ENCODE measurements around the gene B3GNT8. TPM values are rescaled to one million over a fixed set of nuclear protein-coding genes. Genes with fewer than 3 reads are reported as not detected.

Gene B3GNT8
- total and polyA plus RNA-seq, 4 donors = 0.14 to 2.3 (median 0.66) TPM

DNA sequence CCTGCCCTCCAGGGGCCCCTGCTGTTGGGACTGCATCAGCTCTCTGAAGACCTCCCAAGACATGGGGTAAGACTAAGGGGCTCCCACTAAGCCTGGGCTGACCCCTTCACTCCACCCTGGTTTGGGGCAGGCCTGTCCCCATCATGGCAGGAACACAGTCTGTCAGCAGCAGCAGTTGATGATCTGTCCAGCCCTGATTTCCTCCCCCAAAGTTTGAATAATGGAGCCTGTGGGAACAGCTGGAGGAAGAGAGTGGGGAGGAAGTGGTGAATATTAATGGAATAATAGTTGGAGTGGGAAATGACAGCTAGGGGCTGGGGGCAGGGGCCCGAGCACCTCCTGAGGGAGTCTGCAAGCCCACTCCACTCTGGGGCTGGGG lies 1.3 kb upstream of the B3GNT8 start:
- peaks cover 0 to 39% (median 6%) of the 10 kb centered on the region in 4 donors for H3K36me3 ChIP-seq (ENCODE audit: control insufficient read depth in 4 of 4, insufficient read depth in 3 of 4, low read depth in 1 of 4, low read length in 3 of 4)
- TF ChIP-seq SP1 (IDR thresholded peaks at IDR 0.05) = no peak
- TF ChIP-seq, protein P1, sequence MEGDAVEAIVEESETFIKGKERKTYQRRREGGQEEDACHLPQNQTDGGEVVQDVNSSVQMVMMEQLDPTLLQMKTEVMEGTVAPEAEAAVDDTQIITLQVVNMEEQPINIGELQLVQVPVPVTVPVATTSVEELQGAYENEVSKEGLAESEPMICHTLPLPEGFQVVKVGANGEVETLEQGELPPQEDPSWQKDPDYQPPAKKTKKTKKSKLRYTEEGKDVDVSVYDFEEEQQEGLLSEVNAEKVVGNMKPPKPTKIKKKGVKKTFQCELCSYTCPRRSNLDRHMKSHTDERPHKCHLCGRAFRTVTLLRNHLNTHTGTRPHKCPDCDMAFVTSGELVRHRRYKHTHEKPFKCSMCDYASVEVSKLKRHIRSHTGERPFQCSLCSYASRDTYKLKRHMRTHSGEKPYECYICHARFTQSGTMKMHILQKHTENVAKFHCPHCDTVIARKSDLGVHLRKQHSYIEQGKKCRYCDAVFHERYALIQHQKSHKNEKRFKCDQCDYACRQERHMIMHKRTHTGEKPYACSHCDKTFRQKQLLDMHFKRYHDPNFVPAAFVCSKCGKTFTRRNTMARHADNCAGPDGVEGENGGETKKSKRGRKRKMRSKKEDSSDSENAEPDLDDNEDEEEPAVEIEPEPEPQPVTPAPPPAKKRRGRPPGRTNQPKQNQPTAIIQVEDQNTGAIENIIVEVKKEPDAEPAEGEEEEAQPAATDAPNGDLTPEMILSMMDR (IDR thresholded peaks at IDR 0.05; ENCODE audit: low read depth, low read length, missing input control) = no peak
- no peak for TF ChIP-seq YY1 (IDR thresholded peaks at IDR 0.05)
- TF ChIP-seq FOXA1 (IDR thresholded peaks at IDR 0.05) = no peak
- no peak for TF ChIP-seq FOXA2 (IDR thresholded peaks at IDR 0.05)
- TF ChIP-seq, protein P2, sequence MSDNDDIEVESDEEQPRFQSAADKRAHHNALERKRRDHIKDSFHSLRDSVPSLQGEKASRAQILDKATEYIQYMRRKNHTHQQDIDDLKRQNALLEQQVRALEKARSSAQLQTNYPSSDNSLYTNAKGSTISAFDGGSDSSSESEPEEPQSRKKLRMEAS (IDR thresholded peaks at IDR 0.05) = no peak
- TF ChIP-seq NR2F2 (IDR thresholded peaks at IDR 0.05) = no peak
- H3K27me3 ChIP-seq (ENCODE audit: control insufficient read depth in 4 of 4, insufficient read depth in 4 of 4, low read length in 3 of 4) = no peaks in the 10 kb centered on the region
- H3K9ac ChIP-seq (ENCODE audit: low read depth in 1 of 2, low read length in 2 of 2) = no peak overlapping the region
- 85% methylated on average over 1 of the region's 1 CpG for WGBS
- no peaks in the 10 kb centered on the region for H3K9me3 ChIP-seq (ENCODE audit: control insufficient read depth in 4 of 4, low read length in 3 of 4)
- H3K27ac ChIP-seq (ENCODE audit: low read depth in 1 of 2, low read length in 2 of 2) = peak overlapping the region in 1 of 2 donors; percentile 47
- H3K4me1 ChIP-seq (ENCODE audit: control insufficient read depth in 4 of 4, insufficient read depth in 4 of 4, low read length in 3 of 4) = peaks cover 0 to 20% (median 15%) of the 10 kb centered on the region in 4 donors
- H3K4me3 ChIP-seq (ENCODE audit: low read depth in 1 of 3, low read length in 3 of 3) = no peak overlapping the region
- DNase-seq (ENCODE audit: low spot score) = no peak

DNA sequence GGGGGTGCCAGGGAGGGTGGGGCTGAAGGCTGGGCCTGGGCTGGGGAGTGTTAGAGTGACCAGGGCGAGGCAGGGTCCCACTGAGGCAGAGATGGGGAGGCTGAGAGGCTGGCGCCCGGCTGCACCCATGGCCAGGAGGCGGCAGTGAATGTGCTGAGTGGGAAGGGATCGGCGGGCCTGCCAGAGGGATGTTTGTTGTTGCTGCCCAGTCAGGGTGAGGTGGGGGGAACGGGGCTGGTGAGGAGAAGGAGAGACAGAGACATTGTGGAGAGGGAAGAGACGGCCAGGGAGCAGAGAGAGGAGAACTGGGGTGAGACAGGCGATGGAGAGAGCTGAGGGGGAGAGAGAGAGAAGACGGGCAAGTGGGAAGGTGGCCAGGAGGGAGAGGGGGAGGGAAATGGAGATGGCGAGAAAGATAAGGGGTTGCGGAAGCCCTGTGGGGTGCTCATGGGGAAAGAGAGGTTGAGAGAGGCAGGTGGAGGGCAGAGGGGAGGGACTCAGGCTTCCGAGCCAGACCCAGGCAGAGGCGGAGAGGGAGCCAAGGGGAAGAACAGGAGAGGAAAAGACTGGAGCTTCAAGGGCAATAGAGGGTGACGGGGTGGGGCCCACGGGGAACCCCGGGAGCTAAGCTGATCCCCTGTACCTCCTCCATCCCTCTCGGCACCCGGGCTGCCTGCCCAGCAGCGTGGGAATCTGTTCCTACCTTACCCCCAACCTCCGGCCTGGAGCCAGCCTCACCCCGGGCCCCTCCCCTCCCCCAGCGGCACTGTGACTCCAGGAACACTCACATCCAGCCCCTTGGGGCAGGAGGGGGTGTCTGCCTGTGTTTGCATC lies 690 bp upstream of the B3GNT8 start:
- Histone ChIP-seq H3K27me3 (ENCODE audit: control insufficient read depth in 4 of 4, insufficient read depth in 4 of 4, low read length in 3 of 4) (no peaks in the 10 kb centered on the region), H3K4me3 (ENCODE audit: low read depth in 1 of 3, low read length in 3 of 3) (peak overlapping the region in 1 of 3 donors; percentile 22), H3K27ac (ENCODE audit: low read depth in 1 of 2, low read length in 2 of 2) (peak overlapping the region; percentile 47 to 53), H3K4me1 (ENCODE audit: control insufficient read depth in 4 of 4, insufficient read depth in 4 of 4, low read length in 3 of 4) (peaks cover 0 to 20% (median 15%) of the 10 kb centered on the region in 4 donors), H3K36me3 (ENCODE audit: control insufficient read depth in 4 of 4, insufficient read depth in 3 of 4, low read depth in 1 of 4, low read length in 3 of 4) (peaks cover 2 to 36% (median 8%) of the 10 kb centered on the region in 4 donors), H3K9ac (ENCODE audit: low read depth in 1 of 2, low read length in 2 of 2) (no peak overlapping the region), H3K9me3 (ENCODE audit: control insufficient read depth in 4 of 4, low read length in 3 of 4) (no peaks in the 10 kb centered on the region)
- TF ChIP-seq FOXA1 (IDR thresholded peaks at IDR 0.05) (no peak), FOXA2 (IDR thresholded peaks at IDR 0.05) (no peak), NR2F2 (IDR thresholded peaks at IDR 0.05) (no peak), RXRA (IDR thresholded peaks at IDR 0.05) (no peak), HNF4G (IDR thresholded peaks at IDR 0.05) (no peak), EGR1 (IDR thresholded peaks at IDR 0.05; ENCODE audit: low read depth in 2 of 2) (no peak), YY1 (IDR thresholded peaks at IDR 0.05) (no peak), SP1 (IDR thresholded peaks at IDR 0.05) (no peak), TAF1 (conservative IDR thresholded peaks at IDR 0.05) (no peak)
- TF ChIP-seq, protein P3, sequence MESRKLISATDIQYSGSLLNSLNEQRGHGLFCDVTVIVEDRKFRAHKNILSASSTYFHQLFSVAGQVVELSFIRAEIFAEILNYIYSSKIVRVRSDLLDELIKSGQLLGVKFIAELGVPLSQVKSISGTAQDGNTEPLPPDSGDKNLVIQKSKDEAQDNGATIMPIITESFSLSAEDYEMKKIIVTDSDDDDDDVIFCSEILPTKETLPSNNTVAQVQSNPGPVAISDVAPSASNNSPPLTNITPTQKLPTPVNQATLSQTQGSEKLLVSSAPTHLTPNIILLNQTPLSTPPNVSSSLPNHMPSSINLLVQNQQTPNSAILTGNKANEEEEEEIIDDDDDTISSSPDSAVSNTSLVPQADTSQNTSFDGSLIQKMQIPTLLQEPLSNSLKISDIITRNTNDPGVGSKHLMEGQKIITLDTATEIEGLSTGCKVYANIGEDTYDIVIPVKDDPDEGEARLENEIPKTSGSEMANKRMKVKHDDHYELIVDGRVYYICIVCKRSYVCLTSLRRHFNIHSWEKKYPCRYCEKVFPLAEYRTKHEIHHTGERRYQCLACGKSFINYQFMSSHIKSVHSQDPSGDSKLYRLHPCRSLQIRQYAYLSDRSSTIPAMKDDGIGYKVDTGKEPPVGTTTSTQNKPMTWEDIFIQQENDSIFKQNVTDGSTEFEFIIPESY (IDR thresholded peaks at IDR 0.05) = no peak
- TF ChIP-seq, protein P2 (IDR thresholded peaks at IDR 0.05) = no peak
- WGBS = 54% methylated on average over 23 of the region's 23 CpGs
- DNase-seq (ENCODE audit: low spot score) = no peak

Measured in liver (tissue), 9 donors.